ENCODE data around the gene MRPL9. TPM values are rescaled to one million over a fixed set of nuclear protein-coding genes. Genes with fewer than 3 reads are reported as not detected.
A peak's percentile ranks its signal among the peaks of the same experiment; 100 is the strongest.

The MRPL9 gene
- 73.4 TPM for total RNA-seq

DNA sequence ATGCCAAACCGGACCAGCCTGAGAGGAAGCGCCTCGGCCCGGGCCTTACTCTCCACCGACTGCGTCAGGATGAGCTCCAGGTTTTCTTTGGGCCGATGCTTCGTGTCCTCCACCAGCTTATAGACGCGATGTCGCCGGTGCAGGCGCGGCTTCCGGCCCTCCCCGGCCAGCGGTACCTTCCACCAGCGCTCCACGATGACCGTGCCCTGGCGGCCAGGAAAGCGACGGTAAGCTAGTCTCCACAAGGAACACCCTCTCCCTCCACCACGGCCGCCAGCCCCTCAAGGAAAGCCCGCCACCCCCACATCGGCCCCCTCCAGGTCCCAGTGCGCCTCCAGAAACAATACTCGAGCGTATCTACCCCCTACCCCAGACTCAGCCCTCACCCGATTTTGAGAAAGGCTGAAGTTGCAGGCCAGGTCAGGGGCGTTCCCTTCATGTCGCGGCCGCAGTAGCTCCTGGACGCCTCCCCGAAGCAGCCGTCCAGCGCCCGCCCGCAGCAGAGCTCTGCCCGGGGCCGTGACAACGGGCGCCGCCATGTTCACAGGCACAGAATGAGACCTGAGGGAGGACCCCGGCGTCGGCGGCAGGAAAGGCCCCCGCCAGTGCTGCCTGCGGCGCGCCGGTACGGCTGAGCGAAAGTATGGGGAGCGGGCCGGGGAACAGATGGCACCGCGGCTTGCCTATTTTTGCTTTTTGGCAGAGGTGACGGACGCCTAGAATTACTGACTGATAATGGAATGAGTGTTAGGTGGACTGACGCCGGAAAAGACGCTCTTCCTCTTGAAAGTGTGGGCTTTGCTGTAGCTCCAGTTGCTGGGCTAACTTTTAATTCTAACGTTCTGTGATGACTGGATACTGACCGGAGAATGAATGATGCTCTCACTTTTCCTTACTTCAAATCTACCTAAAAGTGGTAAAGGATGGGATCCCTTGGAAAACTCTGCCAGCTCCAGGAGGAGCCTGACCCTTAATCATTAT, at the start of gene MRPL9:
TSS of gene MRPL9 (minus strand) at position 556 of the 981 bp plus-strand sequence. CDS start at position 539, 17 bp downstream.
- DNase-seq (ENCODE audit: low spot score in 2 of 2) (peak; percentile 79 to 84), FAIRE-seq (no peak)

DNA sequence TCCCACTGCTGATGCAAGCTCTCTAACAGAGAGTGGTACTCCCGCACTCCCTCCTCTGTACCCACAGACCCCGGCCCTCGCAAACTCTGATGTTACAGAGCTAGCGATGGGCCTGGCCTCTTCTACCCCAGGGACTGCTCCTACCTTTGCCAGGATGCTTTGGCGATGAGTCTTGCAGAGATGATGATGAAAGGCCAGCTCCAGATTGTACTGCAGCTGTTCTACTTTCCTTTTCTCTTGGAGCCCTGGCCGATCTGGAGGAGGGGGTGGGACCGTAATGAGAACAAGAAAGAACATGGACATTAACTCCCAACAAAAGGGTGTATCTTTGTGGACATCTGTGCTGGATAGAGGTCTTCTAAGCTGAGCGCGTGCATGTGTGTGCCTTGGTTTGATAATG, 47.9 kb upstream of the MRPL9 start:
- DNase-seq (ENCODE audit: low spot score in 2 of 2) = no peak
- no peak for FAIRE-seq

DNA sequence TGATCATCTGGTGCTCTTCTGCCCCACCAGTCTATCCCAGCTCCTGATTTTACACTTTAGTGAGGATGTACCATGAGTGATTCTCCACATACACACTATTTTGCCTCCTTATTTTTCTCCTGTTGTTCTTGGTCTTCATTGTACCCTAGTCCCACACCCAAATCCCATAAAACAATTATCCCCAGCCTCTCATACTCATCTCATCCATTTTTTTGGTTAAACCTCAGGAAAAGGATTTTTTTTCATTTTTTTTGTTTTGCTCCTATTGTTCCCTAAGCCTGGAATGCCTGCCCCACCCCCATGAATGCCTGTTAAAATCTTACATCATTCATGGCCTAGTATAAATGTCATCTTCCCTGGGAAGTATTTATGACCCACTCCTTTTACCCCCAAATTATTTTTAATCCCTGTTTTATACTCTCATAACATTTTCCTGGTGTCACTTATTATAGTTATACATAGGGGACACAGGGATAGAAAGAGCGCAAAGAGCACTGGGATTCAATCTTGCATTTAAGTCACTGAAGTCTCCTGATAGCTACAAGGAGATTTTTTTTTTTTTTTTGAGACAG, 46.8 kb upstream of the MRPL9 start:
- no peak for DNase-seq (ENCODE audit: low spot score in 2 of 2)
- no peak for FAIRE-seq

DNA sequence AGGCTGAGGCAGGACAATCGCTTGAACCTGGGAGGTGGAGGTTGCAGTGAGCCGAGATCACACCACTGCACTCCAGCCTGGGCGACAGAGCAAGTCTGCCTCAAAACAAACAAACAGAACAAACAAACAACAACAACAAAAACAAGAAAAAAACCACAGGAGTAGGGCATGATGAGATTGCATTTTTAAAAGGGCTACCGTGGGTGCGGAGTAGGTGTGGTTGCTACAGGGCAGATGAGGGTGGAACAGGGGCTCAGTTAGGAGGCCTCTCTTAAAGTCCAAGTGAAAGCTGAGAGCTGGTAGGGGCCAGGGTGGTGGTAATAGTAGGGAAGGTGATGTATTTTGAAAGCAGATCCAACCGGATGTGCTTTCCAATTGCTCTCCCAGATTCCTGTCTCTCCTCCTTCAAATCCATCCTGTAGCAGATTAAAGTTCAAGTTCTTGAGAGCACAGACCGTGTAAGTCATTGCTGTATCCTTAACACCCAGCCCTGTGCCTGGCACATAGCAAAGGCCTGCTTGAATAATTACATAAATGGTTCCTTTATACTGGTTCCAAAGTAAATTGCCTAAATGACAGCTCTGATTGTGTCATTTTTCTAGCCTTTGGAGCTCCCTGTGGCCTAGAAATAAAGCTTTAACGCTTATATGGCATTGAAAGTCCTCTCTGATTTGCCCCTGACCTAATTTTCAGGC, 46.1 kb upstream of the MRPL9 start:
- FAIRE-seq (no peak), DNase-seq (ENCODE audit: low spot score in 2 of 2) (no peak)

DNA sequence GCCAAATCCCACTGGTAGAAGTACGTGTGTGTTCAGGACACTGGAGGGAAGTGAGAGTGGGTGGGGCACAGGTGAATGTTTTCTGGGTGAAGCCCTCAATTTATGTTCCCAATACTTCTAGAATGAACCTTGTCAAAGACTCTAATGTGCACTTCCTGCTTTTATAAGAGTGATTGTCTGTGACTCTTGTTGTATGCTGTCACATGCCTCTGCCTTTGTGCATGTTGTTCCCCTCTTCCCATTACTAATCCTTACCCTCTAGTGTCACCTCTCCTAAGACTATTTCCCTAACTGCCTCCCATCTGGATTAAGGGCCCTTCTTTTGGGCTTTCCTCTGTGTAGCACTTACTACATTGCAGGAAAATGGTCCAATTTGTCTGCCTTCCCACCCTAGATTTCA, 44.5 kb upstream of the MRPL9 start:
- no peak for FAIRE-seq
- DNase-seq (ENCODE audit: low spot score in 2 of 2) = no peak

DNA sequence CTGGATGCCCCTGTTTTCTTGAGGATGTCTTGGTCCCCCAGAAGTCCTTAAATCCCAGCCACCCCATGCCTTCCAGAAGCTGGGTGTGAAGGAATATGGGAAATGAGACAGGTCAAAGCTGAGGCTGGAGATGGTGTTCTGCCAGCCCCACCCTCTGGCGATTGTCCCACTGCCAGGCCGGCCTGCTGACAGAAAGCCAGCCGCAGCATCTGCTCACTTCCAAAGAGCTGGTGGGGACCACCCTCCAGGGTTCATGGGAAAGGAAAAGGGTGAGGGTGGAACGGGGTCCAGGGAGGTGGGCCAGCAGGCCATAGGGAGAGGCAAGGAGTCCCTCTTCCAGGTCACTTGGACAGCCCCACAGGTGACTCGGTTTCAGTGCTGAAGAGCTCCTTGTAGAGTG, 43.8 kb upstream of the MRPL9 start:
- DNase-seq (ENCODE audit: low spot score in 2 of 2) (no peak), FAIRE-seq (no peak)

DNA sequence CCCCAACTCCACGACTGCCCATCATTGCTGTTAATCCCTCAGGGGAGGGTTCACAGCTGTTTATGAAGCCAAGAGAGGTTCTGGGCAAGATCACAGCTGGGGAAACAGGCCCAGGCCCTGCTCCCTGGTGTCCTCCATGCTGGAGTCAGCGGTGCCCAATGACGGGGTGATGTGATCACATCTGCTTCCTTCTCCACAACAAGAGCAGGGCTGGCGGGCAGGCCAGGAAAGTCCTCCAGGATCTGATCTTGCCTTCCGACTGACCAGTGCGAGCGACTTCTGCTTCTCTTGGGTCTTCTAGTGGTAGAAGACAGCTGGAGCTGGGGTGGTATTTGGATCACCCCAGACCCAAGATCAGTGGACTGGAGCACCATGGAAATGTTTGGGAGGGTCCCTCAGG, 42.9 kb upstream of the MRPL9 start:
- DNase-seq (ENCODE audit: low spot score in 2 of 2) (no peak), FAIRE-seq (no peak)

DNA sequence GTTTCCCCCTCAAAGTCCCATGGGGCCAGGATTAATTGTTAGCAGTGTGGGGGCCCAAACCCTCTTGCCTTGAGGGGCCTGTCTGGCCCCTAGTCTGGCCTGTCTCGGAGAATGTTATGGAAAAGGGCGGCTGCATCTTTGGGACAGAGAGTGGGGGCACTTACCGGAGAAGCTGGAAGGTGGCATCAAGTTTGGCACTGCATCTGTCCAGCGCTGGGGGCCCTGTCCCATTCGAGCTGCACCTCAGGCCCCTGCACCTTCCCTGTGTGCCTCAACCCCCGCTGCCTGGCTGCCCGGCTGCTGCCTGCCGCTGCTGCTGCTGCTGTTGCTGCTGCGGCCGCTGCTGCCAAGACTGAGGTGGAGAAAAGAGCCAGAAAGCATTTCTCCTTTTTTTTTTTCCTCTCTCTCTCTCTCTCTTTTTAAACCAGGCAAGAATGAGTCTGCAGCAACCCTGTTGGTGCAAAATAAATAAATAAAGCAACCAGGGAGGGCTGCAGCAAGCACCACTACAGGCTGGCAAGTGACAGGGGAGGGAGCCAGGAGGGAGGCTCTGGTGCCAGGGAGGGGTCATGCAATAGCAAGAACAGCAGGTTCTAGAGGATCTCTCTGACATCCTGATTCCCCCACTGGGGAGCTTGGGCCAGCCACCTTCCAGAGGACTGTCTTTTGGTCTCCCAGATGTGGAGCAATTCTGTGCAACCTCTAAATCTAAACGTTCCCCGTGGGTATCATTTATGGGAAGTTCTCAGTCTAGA, 41.9 kb upstream of the MRPL9 start, which contains the start of gene LINGO4:
TSS of gene LINGO4 (minus strand) at position 354 of the 755 bp plus-strand sequence. CDS start 2,715 bp downstream, outside the sequence.
- FAIRE-seq (no peak), DNase-seq (ENCODE audit: low spot score in 2 of 2) (no peak)

DNA sequence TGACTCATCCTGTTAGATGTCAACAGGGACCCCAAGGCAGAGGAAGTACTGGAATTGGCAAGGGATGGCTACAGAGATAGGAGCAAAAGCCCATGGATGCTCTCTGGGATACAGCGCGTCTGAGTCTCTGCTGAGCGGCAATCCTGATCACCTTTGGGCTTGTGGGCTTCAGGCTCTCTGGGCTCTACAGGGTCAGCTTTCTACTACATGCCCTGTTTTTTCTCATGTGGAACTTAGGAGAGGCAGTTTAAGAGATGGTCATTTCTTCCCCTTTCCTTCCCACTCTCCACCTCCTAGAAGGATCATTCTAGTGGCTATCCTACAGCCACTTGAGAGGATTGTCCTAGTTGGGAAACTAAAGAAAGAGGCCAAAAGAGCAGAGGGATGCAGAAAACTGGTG, 40.6 kb upstream of the MRPL9 start:
- no peak for FAIRE-seq
- no peak for DNase-seq (ENCODE audit: low spot score in 2 of 2)

DNA sequence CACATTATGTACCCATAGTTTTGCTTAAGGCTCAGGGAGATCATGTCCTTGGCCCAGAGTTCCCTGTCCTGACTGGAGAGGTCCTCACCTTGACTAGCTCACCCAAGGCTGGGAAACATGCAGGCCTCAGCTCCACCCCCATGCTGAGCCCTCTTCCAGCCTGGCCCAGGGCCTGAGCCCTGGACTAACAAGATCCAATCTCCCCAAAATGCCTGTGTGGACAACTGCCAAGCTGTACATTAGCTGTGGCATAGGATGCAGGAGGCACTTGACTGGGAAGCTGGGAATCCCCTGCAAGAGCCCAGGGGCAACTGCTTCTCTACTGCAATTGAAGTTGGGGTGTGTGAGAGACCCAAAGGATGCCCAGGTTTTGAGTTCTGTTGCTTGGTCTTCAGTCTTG, 39.9 kb upstream of the MRPL9 start:
- DNase-seq (ENCODE audit: low spot score in 2 of 2) (no peak), FAIRE-seq (no peak)

DNA sequence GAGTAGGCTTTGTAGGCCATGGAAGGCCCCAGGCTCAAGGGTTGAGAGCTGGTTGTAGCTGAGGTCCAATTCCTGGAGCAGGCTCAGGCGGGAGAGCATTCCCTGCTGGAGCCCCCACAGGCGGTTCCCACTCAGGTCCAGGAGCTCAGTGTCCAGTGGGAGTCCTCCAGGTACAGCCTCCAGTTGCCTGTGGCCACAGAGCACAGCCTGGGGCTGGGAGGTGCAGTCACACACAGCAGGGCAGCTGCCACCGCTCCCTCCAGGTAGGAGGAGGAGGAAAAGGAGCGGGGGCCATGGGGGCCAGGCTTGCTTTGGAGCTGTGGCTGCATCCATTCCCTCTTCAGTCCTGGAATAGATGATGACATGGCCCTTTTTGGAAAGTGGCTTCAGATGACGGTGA, 39.1 kb upstream of the MRPL9 start:
- DNase-seq (ENCODE audit: low spot score in 2 of 2) = no peak
- no peak for FAIRE-seq

DNA sequence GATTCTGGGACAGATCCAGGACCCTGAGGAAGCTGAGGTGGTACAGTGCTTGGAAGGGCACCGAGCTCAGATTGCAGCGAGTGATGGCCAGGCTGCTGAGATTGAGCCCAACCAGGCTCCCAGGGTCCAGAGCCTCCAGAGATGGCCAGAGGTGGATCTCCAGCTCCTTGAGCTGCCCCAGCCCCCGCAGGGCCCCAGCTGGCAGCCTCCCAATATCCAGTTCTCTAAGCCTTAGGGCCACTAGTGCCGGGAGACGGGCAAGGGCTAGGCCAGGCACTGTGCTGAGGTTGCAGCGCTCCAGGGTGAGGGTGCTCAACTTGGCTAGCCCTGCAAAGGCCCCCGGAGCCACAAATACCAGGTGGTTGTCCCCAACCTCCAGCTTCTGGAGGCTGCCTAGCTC, 38.5 kb upstream of the MRPL9 start:
- FAIRE-seq (no peak), DNase-seq (ENCODE audit: low spot score in 2 of 2) (no peak)

DNA sequence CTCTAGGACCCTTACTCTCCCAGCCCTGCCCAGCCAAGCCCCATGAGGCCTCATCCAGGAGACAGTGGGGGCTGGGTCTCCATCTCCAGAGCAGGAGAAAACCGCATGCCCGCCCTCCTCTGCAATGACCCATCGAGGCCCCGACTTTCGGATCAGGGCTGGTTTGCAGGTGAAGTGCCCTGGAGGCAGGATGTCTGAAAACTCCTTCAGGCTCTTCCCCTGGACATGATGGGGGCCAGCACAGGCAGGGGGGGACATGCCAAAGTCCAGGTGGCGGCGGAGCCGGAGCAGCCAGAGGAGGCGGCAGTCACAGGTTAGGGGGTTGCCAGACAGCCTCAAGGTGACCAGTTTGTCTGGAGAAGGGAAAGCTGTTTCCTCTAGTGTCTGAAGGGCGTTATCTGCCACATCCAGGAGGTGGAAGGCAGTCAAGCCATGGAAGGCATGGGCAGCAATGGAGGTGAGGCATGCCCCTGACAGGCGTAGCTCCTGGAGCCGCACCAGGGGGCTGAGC, 38.1 kb upstream of the MRPL9 start:
- DNase-seq (ENCODE audit: low spot score in 2 of 2) (no peak), FAIRE-seq (no peak)

DNA sequence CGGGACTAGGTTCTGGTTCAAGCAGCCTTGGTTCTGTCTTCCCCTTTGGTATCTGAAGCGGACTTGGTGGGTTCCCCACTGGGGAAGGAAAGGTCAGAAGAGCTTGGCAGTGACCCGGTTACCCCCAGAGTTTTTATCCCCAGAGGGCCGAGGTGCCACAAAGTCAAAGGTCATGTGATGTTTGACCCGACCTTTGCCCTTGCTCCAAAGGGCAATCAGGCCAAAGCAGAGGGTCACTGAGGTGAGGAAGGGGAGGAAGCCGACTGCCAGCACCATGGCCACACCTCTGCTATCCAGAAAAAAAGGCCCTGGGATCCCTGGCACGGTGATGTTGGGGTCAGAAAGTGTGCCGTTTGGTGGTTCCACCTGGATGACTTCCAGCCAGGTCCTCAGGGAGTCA, 37.5 kb upstream of the MRPL9 start:
- no peak for DNase-seq (ENCODE audit: low spot score in 2 of 2)
- no peak for FAIRE-seq

DNA sequence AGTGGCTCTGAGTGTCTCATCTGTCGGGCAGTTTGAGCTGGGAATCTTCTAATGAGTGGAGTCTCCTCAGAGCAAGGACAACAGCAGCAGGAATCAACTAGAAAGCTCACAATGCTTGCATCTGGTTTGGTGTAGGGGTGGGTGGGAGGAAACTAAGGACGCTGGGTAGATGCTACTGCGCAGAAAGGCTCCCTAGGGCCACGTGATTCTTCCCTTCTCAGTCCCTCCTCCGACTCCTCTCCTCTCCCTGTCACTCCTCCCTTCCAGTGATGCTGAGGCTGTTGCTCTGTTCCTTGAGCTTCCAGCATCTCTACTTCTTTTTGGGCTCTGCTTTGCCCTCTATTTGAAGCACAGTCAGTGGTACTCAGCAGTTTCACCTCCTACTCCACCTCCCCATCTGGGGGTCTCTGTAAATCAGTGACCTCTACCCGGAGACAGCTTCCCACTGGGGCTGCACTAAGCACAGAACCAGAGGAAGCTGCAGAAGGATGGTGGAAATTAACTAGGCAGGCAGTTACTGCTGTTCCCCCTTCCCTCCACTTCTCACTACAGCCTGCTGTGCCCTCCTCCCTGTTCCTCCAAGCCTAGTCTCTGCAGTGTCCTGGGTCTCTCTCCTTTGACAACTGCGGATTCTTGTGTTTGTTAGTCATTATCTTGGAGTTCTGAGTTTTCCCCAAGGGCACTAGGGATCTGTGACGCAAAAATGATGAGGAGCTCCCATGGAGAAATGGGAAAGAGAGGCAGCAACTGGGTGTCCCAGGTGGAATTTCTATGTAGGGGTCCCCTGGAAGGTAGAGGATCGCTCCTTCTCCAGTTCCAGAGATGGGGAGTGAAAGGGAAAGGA, 36.1 kb upstream of the MRPL9 start:
- FAIRE-seq (no peak), DNase-seq (ENCODE audit: low spot score in 2 of 2) (no peak)

DNA sequence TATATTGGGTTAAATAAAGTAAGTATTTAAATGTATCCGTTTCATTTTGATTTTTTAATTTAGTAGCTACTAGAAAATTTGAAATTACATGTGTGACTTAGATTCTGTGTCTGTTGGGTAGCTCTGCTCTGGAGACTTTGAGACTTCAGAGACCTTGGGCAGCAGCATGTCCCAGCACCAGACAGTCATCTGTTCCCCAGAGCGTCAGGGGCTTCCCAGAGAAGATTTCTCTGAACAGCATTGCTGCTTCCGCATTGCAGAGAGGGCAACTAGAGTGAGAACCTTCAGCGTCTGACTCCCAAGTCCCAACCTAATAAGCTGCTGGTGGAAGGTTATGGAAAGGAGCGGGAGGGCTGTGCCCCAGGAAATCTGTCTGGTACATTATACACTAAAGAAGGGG, 35.3 kb upstream of the MRPL9 start:
- FAIRE-seq (no peak), DNase-seq (ENCODE audit: low spot score in 2 of 2) (no peak)

DNA sequence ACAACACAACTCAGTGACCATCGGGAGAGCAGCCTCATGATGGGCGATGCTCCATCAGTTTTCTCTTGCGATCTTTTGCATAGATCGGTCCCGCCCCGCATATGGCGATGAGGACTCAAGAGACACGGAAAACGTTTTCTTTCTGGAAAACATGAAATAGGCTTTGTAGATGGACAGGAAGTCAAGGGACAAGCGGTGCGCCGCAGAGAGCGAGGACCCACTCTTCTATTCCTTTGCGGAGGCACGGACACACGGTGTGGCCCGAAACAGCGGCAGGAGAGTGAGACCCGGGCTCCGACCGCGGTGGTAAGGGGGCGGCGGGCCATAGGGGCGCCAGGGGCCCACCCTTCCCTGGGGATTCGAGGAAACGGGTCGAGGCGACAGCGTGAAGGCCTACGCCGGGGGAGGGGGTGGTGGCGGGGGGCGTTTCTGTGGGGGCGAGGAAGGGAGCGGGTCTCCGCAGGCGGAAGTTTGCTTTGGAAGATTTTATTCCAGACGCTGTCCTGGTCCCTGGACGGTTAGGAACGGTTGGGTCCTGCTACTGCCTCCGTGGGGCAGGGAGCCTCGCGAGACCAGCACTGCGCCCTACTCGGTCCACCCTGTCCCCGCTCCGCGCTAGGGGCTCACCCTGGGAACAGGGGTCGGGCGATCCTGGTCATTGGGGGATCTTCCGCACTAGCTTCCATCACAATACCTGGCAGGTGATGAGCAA, 27.8 kb upstream of the MRPL9 start:
- FAIRE-seq (no peak), DNase-seq (ENCODE audit: low spot score in 2 of 2) (no peak)

DNA sequence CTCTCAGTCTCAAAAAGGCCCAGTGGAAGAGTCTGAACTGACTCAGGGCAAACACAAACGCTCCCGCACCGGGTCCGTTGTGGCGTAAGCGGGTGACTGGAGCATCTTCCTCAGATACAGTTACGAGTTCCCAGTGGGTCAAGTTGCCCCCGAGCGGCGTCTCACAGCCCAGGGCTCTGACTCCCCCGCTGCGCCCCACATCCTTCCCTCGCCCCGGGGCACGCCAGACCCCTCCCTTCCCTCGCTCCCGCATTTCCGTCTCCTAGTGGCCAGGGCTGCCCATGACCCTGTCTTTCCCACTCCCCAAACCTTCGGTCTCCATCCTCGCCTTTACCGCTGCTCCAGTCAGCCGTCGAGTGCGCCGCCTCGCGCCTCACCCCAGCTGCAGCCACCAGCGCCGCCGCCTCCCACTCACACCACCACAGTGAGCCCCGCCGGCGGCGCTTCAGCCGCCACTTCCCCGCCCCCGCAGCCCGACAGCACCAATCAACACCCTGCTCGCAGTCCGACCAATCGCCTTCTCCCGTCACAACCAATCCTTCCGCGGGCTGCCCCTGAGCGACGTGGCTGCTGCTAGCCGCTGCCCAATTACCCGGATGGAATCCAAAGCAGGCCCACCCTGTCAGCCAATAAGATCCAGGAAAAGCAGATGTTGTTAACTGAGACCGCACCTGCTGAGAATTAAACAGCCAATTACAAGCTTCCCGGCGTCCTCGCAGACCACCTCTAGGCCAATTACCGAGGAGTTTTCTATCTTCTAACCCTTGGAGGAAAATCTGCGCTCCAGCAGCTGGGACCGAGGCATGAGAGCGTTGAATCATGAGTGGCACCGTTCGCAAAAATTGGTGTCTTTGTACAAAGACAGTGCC, 27.0 kb upstream of the MRPL9 start, which contains the start of gene TDRKH:
TSS of gene TDRKH (minus strand) at position 430 of the 869 bp plus-strand sequence. CDS start 7,478 bp downstream, outside the sequence.
- peak; percentile 93 to 97 for DNase-seq (ENCODE audit: low spot score in 2 of 2)
- peak; percentile 95 for FAIRE-seq

Measured in frontal cortex (tissue), 4 donors.